Kidney (tissue), 14 donors: Measurements from ENCODE around the gene CCDC34. TPM values are rescaled to one million over a fixed set of nuclear protein-coding genes. Genes with fewer than 3 reads are reported as not detected.
A peak's percentile ranks its signal among the peaks of the same experiment; 100 is the strongest.

ENCODE experiments used
- DNase-seq, 5 donors: peaks; one replicate each; pipeline ENCODE4 v3.0.0-alpha.2; 2013 to 2020
- FAIRE-seq: peaks from 2 replicates; lab custom pipeline; 2012; peaks lifted over from hg19 to GRCh38; lab: Jason Lieb, UNC
- H3K27ac ChIP-seq, 2 donors: one replicate each; pipeline ENCODE4 v1.7.0; 2013; ENCODE audit warnings: low read depth in 2 of 2, low read length in 2 of 2, inconsistent platforms in 1 of 2
- H3K27me3 ChIP-seq: one replicate; pipeline ENCODE4 v1.7.1; 2013; ENCODE audit warnings: low read length, inconsistent platforms; ENCODE audit not compliant: control insufficient read depth, insufficient read depth
- H3K36me3 ChIP-seq, 3 donors: one replicate each; pipeline versions ENCODE4 v1.7.0 to v1.7.1; 2013; ENCODE audit warnings: low read length in 3 of 3, control low read depth in 1 of 3, inconsistent platforms in 1 of 3; ENCODE audit not compliant: insufficient read depth in 3 of 3, control insufficient read depth in 2 of 3
- H3K4me1 ChIP-seq, 3 donors: one replicate each; pipeline versions ENCODE4 v1.7.0 to v1.7.1; 2013; ENCODE audit warnings: low read length in 3 of 3, inconsistent platforms in 1 of 3, low read depth in 1 of 3; ENCODE audit not compliant: control insufficient read depth in 2 of 3, insufficient read depth in 2 of 3
- H3K4me3 ChIP-seq, 3 donors: one replicate each; pipeline versions ENCODE4 v1.7.0 to v1.8.1; 2013; ENCODE audit warnings: low read length in 3 of 3, control low read depth in 1 of 3, inconsistent platforms in 1 of 3
- H3K9ac ChIP-seq, 3 donors: one replicate each; pipeline versions ENCODE4 v1.7.0 to v1.7.1; 2013; ENCODE audit warnings: low read length in 3 of 3, control low read depth in 1 of 3, inconsistent platforms in 1 of 3
- H3K9me3 ChIP-seq, 3 donors: one replicate each; pipeline versions ENCODE4 v1.7.0 to v1.7.1; 2013; ENCODE audit warnings: low read length in 3 of 3, control low read depth in 1 of 3, inconsistent platforms in 1 of 3; ENCODE audit not compliant: control insufficient read depth in 2 of 3, insufficient read depth in 1 of 3
- intact Hi-C: fragments of 100-400 bp; cut with DNase I; formaldehyde crosslinking; loops from one replicate; pipeline ENCODE4 v1.11.1; 2022
- polyA plus RNA-seq: library from polyadenylated mRNA; stranded (reverse); fragments of 350-450 nt; fragmentation: Illumina TruSeq; extraction: RNeasy Lipid Tissue Mini Kit (QIAGEN cat#74804); gene quantifications from one replicate; pipeline ENCODE4 v1.2.3, GENCODE V29; 2014; ENCODE audit warnings: low read depth, low replicate concordance; ENCODE audit not compliant: insufficient read depth
- total RNA-seq: library from RNA; stranded (reverse); fragmentation: NEBNext Ultra II Directional; extraction: Animal tissue kit (Norgen Biotek cat#: 25700); gene quantifications from one replicate; pipeline ENCODE4 v1.2.1, GENCODE V29; 2021
- TF ChIP-seq, protein P1 (sequence below): IDR thresholded peaks from 3 replicates; pipeline ENCODE4 v1.5.1; 2012; ENCODE audit warnings: mild to moderate bottlenecking, moderate library complexity, borderline replicate concordance; ENCODE audit not compliant: insufficient read depth; ENCODE audit errors: extremely low read depth
- donor health status: control.
- donor health status: control.
- donor health status: control.
- donor health status: control.
- donor health status: control.
- donor health status: DM: yes; HTN: yes; CAD: no.
- donor health status: Normal renal cell carcinoma (clear cell type).

The CCDC34 gene
- total and polyA plus RNA-seq, 2 donors from 2014 or later: 5.4 to 6.0 TPM

DNA sequence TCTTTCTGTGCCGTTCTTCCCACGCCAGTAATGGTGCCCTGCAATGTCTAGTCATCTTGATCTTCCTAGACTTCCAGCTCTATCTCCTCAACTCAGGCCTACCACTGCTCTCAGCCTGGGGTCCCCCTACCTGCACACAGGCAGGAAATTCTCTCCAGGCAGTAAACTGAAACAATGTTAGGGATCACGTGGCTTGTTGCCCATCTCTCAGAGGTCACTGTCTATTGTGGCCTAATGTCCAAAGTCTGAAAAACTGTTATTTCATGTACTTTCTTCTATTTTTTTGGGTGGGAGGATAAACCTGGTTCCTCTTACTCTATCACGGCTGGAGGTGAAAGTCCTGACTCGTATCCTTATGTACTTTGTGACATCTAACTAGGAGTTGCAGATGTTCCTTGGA is 59.1 kb downstream of the CCDC34 start:
- H3K27me3 ChIP-seq: no peaks in the 10 kb centered on the region
- H3K27ac ChIP-seq: no peak overlapping the region
- H3K9ac ChIP-seq: no peak overlapping the region
- no peaks in the 10 kb centered on the region for H3K4me1 ChIP-seq
- no peaks in the 10 kb centered on the region for H3K9me3 ChIP-seq
- DNase-seq (no peak), FAIRE-seq (no peak)
- H3K4me3 ChIP-seq: no peak overlapping the region
- TF ChIP-seq, protein P1, sequence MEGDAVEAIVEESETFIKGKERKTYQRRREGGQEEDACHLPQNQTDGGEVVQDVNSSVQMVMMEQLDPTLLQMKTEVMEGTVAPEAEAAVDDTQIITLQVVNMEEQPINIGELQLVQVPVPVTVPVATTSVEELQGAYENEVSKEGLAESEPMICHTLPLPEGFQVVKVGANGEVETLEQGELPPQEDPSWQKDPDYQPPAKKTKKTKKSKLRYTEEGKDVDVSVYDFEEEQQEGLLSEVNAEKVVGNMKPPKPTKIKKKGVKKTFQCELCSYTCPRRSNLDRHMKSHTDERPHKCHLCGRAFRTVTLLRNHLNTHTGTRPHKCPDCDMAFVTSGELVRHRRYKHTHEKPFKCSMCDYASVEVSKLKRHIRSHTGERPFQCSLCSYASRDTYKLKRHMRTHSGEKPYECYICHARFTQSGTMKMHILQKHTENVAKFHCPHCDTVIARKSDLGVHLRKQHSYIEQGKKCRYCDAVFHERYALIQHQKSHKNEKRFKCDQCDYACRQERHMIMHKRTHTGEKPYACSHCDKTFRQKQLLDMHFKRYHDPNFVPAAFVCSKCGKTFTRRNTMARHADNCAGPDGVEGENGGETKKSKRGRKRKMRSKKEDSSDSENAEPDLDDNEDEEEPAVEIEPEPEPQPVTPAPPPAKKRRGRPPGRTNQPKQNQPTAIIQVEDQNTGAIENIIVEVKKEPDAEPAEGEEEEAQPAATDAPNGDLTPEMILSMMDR: no peak
- intact Hi-C loops: no loop called here
- no peaks in the 10 kb centered on the region for H3K36me3 ChIP-seq

DNA sequence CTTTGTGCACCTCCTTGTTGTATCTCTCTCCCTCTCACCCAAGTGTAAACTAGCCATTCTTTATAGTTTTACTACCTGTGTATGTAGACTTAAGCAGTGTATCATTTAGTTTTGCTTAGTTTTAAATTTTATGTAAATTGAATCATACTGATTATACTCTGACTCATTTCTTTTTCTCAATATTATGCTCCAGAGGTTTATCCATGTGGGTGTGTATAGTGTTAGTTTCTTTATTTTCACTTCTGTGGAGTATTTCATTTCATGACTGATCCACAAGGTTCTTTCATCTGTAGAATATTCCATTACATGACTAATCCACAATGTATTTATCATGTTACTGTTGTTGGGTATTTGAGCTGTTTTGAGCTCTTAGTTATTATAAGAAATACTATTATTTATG is 62.0 kb downstream of the CCDC34 start:
- intact Hi-C loops: no loop called here
- Histone ChIP-seq H3K4me3 (no peak overlapping the region), H3K27ac (no peak overlapping the region), H3K4me1 (no peaks in the 10 kb centered on the region), H3K36me3 (no peaks in the 10 kb centered on the region), H3K9ac (no peak overlapping the region), H3K9me3 (no peaks in the 10 kb centered on the region), H3K27me3 (no peaks in the 10 kb centered on the region)
- no peak for FAIRE-seq
- TF ChIP-seq, protein P1: no peak
- DNase-seq: no peak

DNA sequence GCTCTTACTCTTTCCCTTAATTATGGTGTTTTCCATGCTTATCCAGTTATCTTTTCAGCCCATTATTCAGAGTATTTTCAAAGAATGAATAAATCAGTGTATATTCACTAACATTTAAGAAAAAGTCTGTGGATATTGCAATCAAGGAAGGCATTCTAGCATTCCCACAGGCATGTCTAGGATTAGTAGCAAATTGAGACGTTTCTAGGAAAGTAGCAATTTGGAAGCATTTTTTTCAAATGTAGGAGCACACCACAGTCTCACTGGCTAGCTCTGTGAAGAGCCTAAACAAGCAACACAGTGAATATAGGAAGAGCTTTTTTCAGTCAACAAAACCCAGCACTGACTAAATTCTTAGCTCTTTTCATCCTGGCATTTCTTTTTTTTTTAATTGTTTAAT is 65.4 kb downstream of the CCDC34 start:
- no peaks in the 10 kb centered on the region for H3K36me3 ChIP-seq
- FAIRE-seq (no peak), DNase-seq (no peak)
- H3K9ac ChIP-seq: no peak overlapping the region
- H3K9me3 ChIP-seq: no peaks in the 10 kb centered on the region
- no peak overlapping the region for H3K4me3 ChIP-seq
- intact Hi-C loops: loop anchor here (10.0 kb wide), 1 partner anchor 113 kb away; no protein-coding TSS in a partner anchor
- TF ChIP-seq, protein P1: no peak
- peaks cover 0 to 3% (median 0%) of the 10 kb centered on the region in 3 donors for H3K4me1 ChIP-seq
- H3K27me3 ChIP-seq: no peaks in the 10 kb centered on the region
- H3K27ac ChIP-seq: no peak overlapping the region

DNA sequence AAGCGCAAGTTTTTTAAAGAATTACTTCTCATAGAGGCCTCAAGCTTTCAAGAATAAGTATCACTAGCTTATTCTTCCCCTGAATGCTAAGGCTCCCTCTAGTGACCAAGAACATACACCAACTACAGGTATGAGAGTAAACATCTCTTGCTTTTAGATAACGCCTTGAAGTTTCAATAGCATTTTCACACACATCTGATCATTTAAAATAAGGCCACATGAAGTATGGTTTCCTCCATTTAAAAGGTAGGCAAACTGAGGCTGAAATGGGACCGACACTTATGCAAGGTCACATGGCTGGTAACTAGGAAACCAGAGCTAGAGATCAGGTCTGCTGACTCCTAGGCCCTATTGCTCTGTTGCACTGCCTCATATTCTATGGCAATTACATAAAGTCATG is 66.5 kb downstream of the CCDC34 start:
- Histone ChIP-seq H3K9ac (no peak overlapping the region), H3K9me3 (no peaks in the 10 kb centered on the region), H3K27me3 (no peaks in the 10 kb centered on the region), H3K27ac (no peak overlapping the region), H3K4me3 (no peak overlapping the region), H3K36me3 (no peaks in the 10 kb centered on the region), H3K4me1 (peaks cover 0 to 9% (median 0%) of the 10 kb centered on the region in 3 donors)
- FAIRE-seq: peak; percentile 77
- DNase-seq: peak in 2 of 5 donors; percentile 69 to 75
- TF ChIP-seq, protein P1: peak; percentile 51
- intact Hi-C loops: loop anchor here (10.0 kb wide), 1 partner anchor 112 kb away; no protein-coding TSS in a partner anchor
